PC-9 (cell line): Measurements from ENCODE around the gene TRMT1. TPM values are rescaled to one million over a fixed set of nuclear protein-coding genes. Genes with fewer than 3 reads are reported as not detected.

Source experiments
- BruUV-seq: library from RNA; stranded (reverse); fragments of 400-500 nt; replicated peaks from 2 replicates; lab custom pipeline; 2021; lab: Mats Ljungman, UMichigan
- CTCF ChIA-PET: fragments of 300-600 bp; sonication (Branson Sonifier 250); formaldehyde crosslinking; loops from one replicate; lab custom pipeline; 2022; ENCODE audit warnings: antibody characterized with exemption; lab: Charles Lee
- POLR2A ChIA-PET: fragments of 300-600 bp; sonication (Branson Sonifier 250); formaldehyde crosslinking; loops from one replicate; lab custom pipeline; 2022; ENCODE audit warnings: antibody characterized with exemption; ENCODE audit not compliant: unreplicated experiment; lab: Charles Lee
- DNase-seq, 2 experiments: peaks; one replicate each; pipeline versions ENCODE4 v3.0.0 to v3.0.0-alpha.2; 2015 to 2022; ENCODE audit warnings: mixed read lengths in 1 of 2
- H2AFZ ChIP-seq: fragments of 200-600 bp; sonication (generic); 2 replicates; pipeline ENCODE4 v1.8.1; 2017; ENCODE audit warnings: antibody characterized with exemption
- H3F3A ChIP-seq: fragments of 200-600 bp; sonication (generic); 2 replicates; pipeline ENCODE4 v1.8.1; 2017; ENCODE audit warnings: antibody characterized with exemption, mild to moderate bottlenecking, low read depth; ENCODE audit not compliant: insufficient read depth
- H3K27ac ChIP-seq: fragments of 200-600 bp; sonication (generic); 2 replicates; pipeline ENCODE4 v1.6.1; 2016; ENCODE audit warnings: mixed run types
- H3K27me3 ChIP-seq: fragments of 200-600 bp; sonication (generic); 2 replicates; pipeline ENCODE4 v1.6.1; 2016; ENCODE audit warnings: low read depth, mixed run types; ENCODE audit not compliant: insufficient read depth
- H3K36me3 ChIP-seq: fragments of 200-600 bp; sonication (generic); 2 replicates; pipeline ENCODE4 v1.6.1; 2016; ENCODE audit warnings: low read depth, mixed run types
- H3K4me1 ChIP-seq: fragments of 200-600 bp; sonication (generic); replicated peaks from 2 replicates; pipeline ENCODE4 v1.6.1; 2016; ENCODE audit warnings: mixed run types; ENCODE audit not compliant: insufficient read depth
- H3K4me2 ChIP-seq: fragments of 200-600 bp; sonication (generic); 2 replicates; pipeline ENCODE4 v1.6.1; 2017; ENCODE audit warnings: mixed run types
- H3K4me3 ChIP-seq: fragments of 200-600 bp; sonication (generic); 2 replicates; pipeline ENCODE4 v1.6.1; 2016; ENCODE audit warnings: mixed run types
- H3K79me2 ChIP-seq: fragments of 200-600 bp; sonication (generic); 2 replicates; pipeline ENCODE4 v1.6.1; 2017; ENCODE audit warnings: low read depth, mixed run types
- H3K9me2 ChIP-seq: fragments of 200-600 bp; sonication (generic); 2 replicates; pipeline ENCODE4 v1.8.1; 2017; ENCODE audit warnings: mild to moderate bottlenecking; ENCODE audit not compliant: insufficient read depth
- H3K9me3 ChIP-seq: fragments of 200-600 bp; sonication (generic); 2 replicates; pipeline ENCODE4 v1.8.1; 2016; ENCODE audit warnings: low read depth; ENCODE audit not compliant: insufficient read depth
- H4K20me1 ChIP-seq: fragments of 200-600 bp; sonication (generic); 2 replicates; pipeline ENCODE4 v1.8.1; 2017; ENCODE audit not compliant: insufficient read depth
- EZH2 ChIP-seq: fragments of 200-600 bp; sonication (generic); IDR thresholded peaks from 2 replicates; pipeline ENCODE4 v1.8.0; 2017; ENCODE audit warnings: antibody characterized with exemption, low read depth
- intact Hi-C: fragments of 100-400 bp; cut with micrococcal nuclease; formaldehyde crosslinking; loops from one replicate; pipeline ENCODE4 v1.10.0; 2022; ENCODE audit not compliant: unreplicated experiment
- total RNA-seq: library from RNA; stranded (reverse); gene quantifications from 2 replicates; pipeline ENCODE4 v1.2.3, GENCODE V29; 2021
- TF ChIP-seq, protein P1 (sequence below): fragments of 200-600 bp; sonication (generic); conservative IDR thresholded peaks from 2 replicates; pipeline ENCODE4 v1.6.1; 2017; ENCODE audit warnings: mixed run types, antibody characterized with exemption, mild to moderate bottlenecking, moderate library complexity

Gene TRMT1
- total RNA-seq, 1 experiment from 2014 or later = 44.1 TPM

DNA sequence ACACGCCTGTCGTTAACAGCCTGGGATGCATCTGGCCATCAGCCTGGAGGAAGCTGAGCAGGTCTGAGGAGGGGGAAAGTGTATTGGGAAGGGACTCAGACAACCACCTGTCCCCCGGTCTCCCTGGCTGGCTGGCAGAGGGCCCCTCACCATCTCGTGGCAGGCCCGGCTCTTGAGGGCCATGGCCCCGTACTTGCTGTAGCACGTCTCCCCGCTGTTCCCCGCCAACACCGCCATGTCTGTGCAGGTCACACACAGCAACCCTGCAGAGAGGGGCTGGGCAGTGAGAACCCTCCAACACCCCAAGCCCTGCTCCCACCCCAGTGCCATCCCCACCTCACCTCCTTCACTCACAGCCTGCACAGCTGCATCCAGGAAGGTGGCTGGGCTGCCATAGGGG lies 4.0 kb downstream of the TRMT1 start:
- BruUV-seq = no TSS peak
- intact Hi-C loops = loop anchor here (10.0 kb wide), 1 partner anchor 152 kb away; no protein-coding TSS in a partner anchor

GRCh38 chr19:13110099-13110610 lies 6.4 kb downstream of the TRMT1 start:
- Histone ChIP-seq H3K4me2 (no peak overlapping the region), H3K4me3 (no peak overlapping the region), H3K79me2 (peaks cover 17% of the 10 kb centered on the region), H4K20me1 (0 out of 2 replicates have a peak, but pooled peaks cover 6% of the 10 kb centered on the region), H3K27me3 (no peaks in the 10 kb centered on the region), H3K36me3 (peaks cover 24% of the 10 kb centered on the region; the same call in 1 of the 2 replicates), H3K9me2 (no peaks in the 10 kb centered on the region), H2AFZ (no peak overlapping the region), H3K9me3 (no peaks in the 10 kb centered on the region), H3F3A (peaks cover 22% of the 10 kb centered on the region; the same call in 1 of the 2 replicates), H3K27ac (no peak overlapping the region), H3K4me1 (peaks cover 5% of the 10 kb centered on the region)
- CTCF ChIA-PET = no interaction called here
- intact Hi-C loops = loop anchor here (10.0 kb wide), 1 partner anchor 155 kb away; no protein-coding TSS in a partner anchor
- DNase-seq = no peak
- TF ChIP-seq, protein P1, sequence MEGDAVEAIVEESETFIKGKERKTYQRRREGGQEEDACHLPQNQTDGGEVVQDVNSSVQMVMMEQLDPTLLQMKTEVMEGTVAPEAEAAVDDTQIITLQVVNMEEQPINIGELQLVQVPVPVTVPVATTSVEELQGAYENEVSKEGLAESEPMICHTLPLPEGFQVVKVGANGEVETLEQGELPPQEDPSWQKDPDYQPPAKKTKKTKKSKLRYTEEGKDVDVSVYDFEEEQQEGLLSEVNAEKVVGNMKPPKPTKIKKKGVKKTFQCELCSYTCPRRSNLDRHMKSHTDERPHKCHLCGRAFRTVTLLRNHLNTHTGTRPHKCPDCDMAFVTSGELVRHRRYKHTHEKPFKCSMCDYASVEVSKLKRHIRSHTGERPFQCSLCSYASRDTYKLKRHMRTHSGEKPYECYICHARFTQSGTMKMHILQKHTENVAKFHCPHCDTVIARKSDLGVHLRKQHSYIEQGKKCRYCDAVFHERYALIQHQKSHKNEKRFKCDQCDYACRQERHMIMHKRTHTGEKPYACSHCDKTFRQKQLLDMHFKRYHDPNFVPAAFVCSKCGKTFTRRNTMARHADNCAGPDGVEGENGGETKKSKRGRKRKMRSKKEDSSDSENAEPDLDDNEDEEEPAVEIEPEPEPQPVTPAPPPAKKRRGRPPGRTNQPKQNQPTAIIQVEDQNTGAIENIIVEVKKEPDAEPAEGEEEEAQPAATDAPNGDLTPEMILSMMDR = no peak
- TF ChIP-seq EZH2 = no peak
- BruUV-seq = no TSS peak
- POLR2A ChIA-PET = no interaction called here

More for the DNA sequence above, 4.0 kb downstream of the TRMT1 start:
- Histone ChIP-seq H3K9me2 (no peaks in the 10 kb centered on the region), H3K79me2 (peaks cover 33% of the 10 kb centered on the region), H3K4me1 (peaks cover 10% of the 10 kb centered on the region), H3K27ac (no peak overlapping the region), H3K27me3 (no peaks in the 10 kb centered on the region), H3F3A (peaks cover 25% of the 10 kb centered on the region; the same call in 1 of the 2 replicates), H3K4me2 (no peak overlapping the region), H3K4me3 (no peak overlapping the region), H2AFZ (no peak overlapping the region), H3K9me3 (no peaks in the 10 kb centered on the region), H3K36me3 (peaks cover 19% of the 10 kb centered on the region; the same call in 1 of the 2 replicates), H4K20me1 (0 out of 2 replicates have a peak, but pooled peaks cover 4% of the 10 kb centered on the region)
- no peak for DNase-seq
- CTCF ChIA-PET = no interaction called here
- POLR2A ChIA-PET = no interaction called here
- TF ChIP-seq, protein P1 = no peak
- no peak for TF ChIP-seq EZH2

DNA sequence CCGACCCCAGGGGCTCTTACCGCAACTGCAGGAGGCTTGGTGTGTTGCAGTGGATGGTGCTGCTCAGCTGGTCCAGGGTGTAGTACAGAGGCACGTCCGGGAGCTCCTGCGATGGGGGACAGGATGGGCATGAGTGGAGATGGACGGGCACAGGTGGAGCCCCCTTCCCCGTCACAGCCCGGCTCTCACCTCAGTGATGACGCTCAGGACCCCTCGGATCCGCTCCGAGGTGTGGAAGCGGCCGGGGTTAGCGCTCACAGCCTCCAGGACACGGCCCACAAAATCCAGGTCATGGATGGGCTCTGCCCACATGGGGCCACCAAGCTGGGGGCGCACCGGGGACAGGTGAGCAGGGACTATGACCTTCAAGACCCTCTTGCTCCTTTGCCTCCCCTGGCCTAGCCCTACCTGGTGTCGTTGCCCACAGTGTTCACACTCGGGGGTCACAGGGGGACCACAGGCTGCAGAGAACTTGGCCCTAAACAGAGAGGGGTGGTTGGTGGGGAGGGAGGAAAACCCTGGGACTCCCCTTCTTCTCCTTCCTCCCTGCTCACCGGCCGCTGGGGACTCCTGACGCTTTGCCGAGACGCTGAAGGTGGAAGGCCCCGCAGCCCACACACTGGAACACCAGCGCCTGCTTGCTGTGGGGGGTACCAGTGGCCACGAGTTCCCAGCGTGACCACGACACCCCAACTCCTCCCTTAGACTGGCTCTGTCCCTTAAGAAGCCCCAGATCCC lies 7.0 kb downstream of the TRMT1 start:
- Histone ChIP-seq H3K4me3 (no peak overlapping the region), H3K4me1 (no peaks in the 10 kb centered on the region; the same call in 1 of the 2 replicates), H2AFZ (no peak overlapping the region), H3K9me2 (no peaks in the 10 kb centered on the region), H3K79me2 (peaks cover 11% of the 10 kb centered on the region), H4K20me1 (0 out of 2 replicates have a peak, but pooled peaks cover 6% of the 10 kb centered on the region), H3K27ac (no peak overlapping the region), H3F3A (peaks cover 18% of the 10 kb centered on the region; the same call in 1 of the 2 replicates), H3K27me3 (no peaks in the 10 kb centered on the region), H3K9me3 (no peaks in the 10 kb centered on the region), H3K4me2 (no peak overlapping the region), H3K36me3 (peaks cover 18% of the 10 kb centered on the region; the same call in 1 of the 2 replicates)
- ChIA-PET CTCF (interaction anchor here (0.6 kb wide), 1 partner anchor 224 kb away, joined by 3 read pairs; no protein-coding TSS in a partner anchor), POLR2A (no interaction called here)
- BruUV-seq = no TSS peak
- intact Hi-C loops = loop anchor here (10.0 kb wide), 1 partner anchor 155 kb away; no protein-coding TSS in a partner anchor
- no peak for DNase-seq
- TF ChIP-seq, protein P1 = no peak
- TF ChIP-seq EZH2 = no peak
